HepG2 (cell line): ENCODE results near the gene DOCK4. TPM values are rescaled to one million over a fixed set of nuclear protein-coding genes. Genes with fewer than 3 reads are reported as not detected.

Experiments
- ATAC-seq: fragments of 200-7000 bp; cut with Tn5 transposase; 3 replicates; pipeline ENCODE4 v1.9.1; 2020; ENCODE audit warnings: mild to moderate bottlenecking, moderate library complexity
- BruUV-seq: library from RNA; stranded (reverse); fragments of 400-500 nt; replicated peaks from 2 replicates; lab custom pipeline; 2021; lab: Mats Ljungman, UMichigan
- CTCF ChIA-PET: fragments of 300-600 bp; formaldehyde crosslinking; extraction: SDS; loops from one replicate; lab custom pipeline; 2021; ENCODE audit warnings: low total read pairs, inconsistent platforms, low intra/inter-chr PET ratio; lab: Yijun Ruan, JAX
- POLR2A ChIA-PET: fragments of 350-600 bp; sonication (Branson Sonifier 250); formaldehyde crosslinking; loops from one replicate; lab custom pipeline; 2020; ENCODE audit warnings: antibody characterized with exemption, inconsistent platforms; lab: Yijun Ruan, JAX
- DNase-seq: peaks from one replicate; pipeline ENCODE4 v3.0.0-alpha.2; 2015; ENCODE audit warnings: low spot score
- FAIRE-seq: peaks from 3 replicates; lab custom pipeline; 2011; peaks lifted over from hg19 to GRCh38; lab: Jason Lieb, UNC
- H2AFZ ChIP-seq: one replicate; pipeline ENCODE4 v1.6.1; 2011; ENCODE audit warnings: low read length, inconsistent platforms
- H3K27ac ChIP-seq: fragments of 300-600 bp; 3 replicates; pipeline ENCODE4 v1.8.0; 2011; ENCODE audit warnings: mixed run types, mild to moderate bottlenecking, mixed read lengths, low read length, inconsistent platforms; ENCODE audit not compliant: insufficient read depth; ENCODE audit errors: extremely low read length
- H3K27me3 ChIP-seq, 2 experiments: fragments of 200-600 bp in 1 of 2; 2 replicates in 1 of 2; 3 replicates in 1 of 2; pipeline versions ENCODE4 v1.6.0 to v1.8.0; 2011; ENCODE audit warnings: low read length in 2 of 2, mild to moderate bottlenecking in 2 of 2, moderate library complexity in 2 of 2, inconsistent platforms in 1 of 2; ENCODE audit not compliant: insufficient read depth in 2 of 2, control insufficient read depth in 1 of 2
- H3K36me3 ChIP-seq, 2 experiments: fragments of 200-600 bp in 1 of 2; replicated peaks in 1 of 2; 2 replicates in 1 of 2; 3 replicates in 1 of 2; pipeline versions ENCODE4 v1.5.1 to v1.8.0; 2011; ENCODE audit warnings: low read length in 2 of 2, inconsistent platforms in 1 of 2; ENCODE audit not compliant: insufficient read depth in 2 of 2, control insufficient read depth in 1 of 2
- H3K4me1 ChIP-seq: 2 replicates; pipeline ENCODE4 v1.5.1; 2012; ENCODE audit warnings: low read length, inconsistent platforms; ENCODE audit not compliant: insufficient read depth
- H3K4me2 ChIP-seq: 2 replicates; pipeline ENCODE4 v1.6.0; 2011; ENCODE audit warnings: low read depth, low read length, inconsistent platforms
- H3K4me3 ChIP-seq, 3 experiments: fragments of 200-600 bp in 1 of 3; sonication (generic), shearing (Covaris generic) in 1 of 3; replicated peaks in 1 of 3; 2 replicates each; pipeline ENCODE4 v1.5.1; 2011 to 2016; ENCODE audit warnings: low read length in 3 of 3, inconsistent platforms in 2 of 3, low read depth in 2 of 3, mild to moderate bottlenecking in 2 of 3, control low read depth in 1 of 3, mixed read lengths in 1 of 3; ENCODE audit not compliant: insufficient read depth in 1 of 3
- H3K79me2 ChIP-seq: one replicate; pipeline ENCODE4 v1.6.1; 2011; ENCODE audit warnings: low read length, inconsistent platforms; ENCODE audit not compliant: insufficient read depth
- H3K9ac ChIP-seq: 2 replicates; pipeline ENCODE4 v1.6.0; 2011; ENCODE audit warnings: mild to moderate bottlenecking, low read depth, low read length, inconsistent platforms; ENCODE audit not compliant: insufficient read depth
- H3K9me3 ChIP-seq: 2 replicates; pipeline ENCODE4 v1.5.1; 2012; ENCODE audit warnings: mild to moderate bottlenecking, low read length
- H4K20me1 ChIP-seq: 2 replicates; pipeline ENCODE4 v1.6.0; 2011; ENCODE audit warnings: inconsistent platforms, mild to moderate bottlenecking, low read length, moderate library complexity; ENCODE audit not compliant: insufficient read depth
- ARNTL ChIP-seq: sonication (generic); formaldehyde crosslinking; IDR thresholded peaks from 2 replicates; pipeline ENCODE4 v1.4.0; 2020; ENCODE audit warnings: mild to moderate bottlenecking, missing genetic modification reagents
- ATF3 ChIP-seq: sonication (generic); formaldehyde crosslinking; IDR thresholded peaks from 2 replicates; pipeline ENCODE4 v1.4.0; 2020; ENCODE audit warnings: missing genetic modification reagents
- ATF6 ChIP-seq: sonication (generic); formaldehyde crosslinking; conservative IDR thresholded peaks from 2 replicates; pipeline ENCODE4 v1.4.0; 2020; ENCODE audit warnings: missing genetic modification reagents
- CHD2 ChIP-seq: IDR thresholded peaks from 2 replicates; pipeline ENCODE4 v1.6.1; 2011; ENCODE audit warnings: low read depth, low read length, improper control_type of control experiment
- GABPA ChIP-seq, 2 experiments: IDR thresholded peaks; 2 replicates each; pipeline ENCODE4 v1.6.1; 2011 to 2016; ENCODE audit warnings: low read depth in 2 of 2, low read length in 1 of 2, missing biosample characterization in 1 of 2, missing genetic modification characterization in 1 of 2
- HNF4A ChIP-seq: sonication (generic); formaldehyde crosslinking; IDR thresholded peaks from 2 replicates; pipeline ENCODE4 v1.4.0; 2020; ENCODE audit warnings: missing genetic modification reagents
- HNF4G ChIP-seq, 2 experiments: sonication (generic) in 1 of 2; formaldehyde crosslinking in 1 of 2; IDR thresholded peaks; 2 replicates each; pipeline versions ENCODE4 v1.4.0 to v1.6.1; 2011 to 2020; ENCODE audit warnings: borderline replicate concordance in 2 of 2, low read depth in 2 of 2, mild to moderate bottlenecking in 2 of 2, low read length in 1 of 2, missing genetic modification reagents in 1 of 2, moderate library complexity in 1 of 2
- KLF11 ChIP-seq: IDR thresholded peaks from 2 replicates; pipeline ENCODE4 v1.6.1; 2016; ENCODE audit warnings: missing compliant biosample characterization
- NFIC ChIP-seq: IDR thresholded peaks from 2 replicates; pipeline ENCODE4 v1.6.1; 2012; ENCODE audit warnings: mild to moderate bottlenecking, low read length, inconsistent platforms
- POLR2A ChIP-seq, 2 experiments: IDR thresholded peaks; 2 replicates each; pipeline ENCODE4 v1.6.1; 2011; ENCODE audit warnings: low read depth in 2 of 2, low read length in 2 of 2, mild to moderate bottlenecking in 1 of 2, moderate library complexity in 1 of 2; ENCODE audit not compliant: insufficient read depth in 1 of 2
- RFX5 ChIP-seq: IDR thresholded peaks from 2 replicates; pipeline ENCODE4 v1.6.1; 2011; ENCODE audit warnings: low read depth, low read length, improper control_type of control experiment
- TCF7 ChIP-seq: sonication (generic); IDR thresholded peaks from 2 replicates; pipeline ENCODE4 v1.6.1; 2016; ENCODE audit warnings: antibody characterized with exemption, low read depth
- ZBTB1 ChIP-seq: sonication (generic); formaldehyde crosslinking; IDR thresholded peaks from 2 replicates; pipeline ENCODE4 v1.4.0; 2020; ENCODE audit warnings: missing genetic modification reagents, borderline replicate concordance
- ZBTB42 ChIP-seq: sonication (generic); formaldehyde crosslinking; IDR thresholded peaks from 2 replicates; pipeline ENCODE4 v1.5.0; 2020; ENCODE audit warnings: mild to moderate bottlenecking, missing genetic modification reagents
- ZEB1 ChIP-seq: IDR thresholded peaks from 2 replicates; pipeline ENCODE4 v1.6.1; 2012; ENCODE audit warnings: mild to moderate bottlenecking, low read depth, inconsistent platforms; ENCODE audit not compliant: insufficient replicate concordance
- ZGPAT ChIP-seq: IDR thresholded peaks from 2 replicates; pipeline ENCODE4 v1.6.1; 2016; ENCODE audit warnings: mild to moderate bottlenecking
- ZSCAN21 ChIP-seq: sonication (generic); formaldehyde crosslinking; IDR thresholded peaks from 2 replicates; pipeline ENCODE4 v1.8.0; 2022; ENCODE audit warnings: mild to moderate bottlenecking, missing genetic modification reagents, moderate library complexity, borderline replicate concordance
- WGBS: methylation state at CpG from one replicate; pipeline ENCODE4 v1.1.6; 2017; ENCODE audit warnings: low lambda C conversion rate; 5-methylcytosine and 5-hydroxymethylcytosine counted together
- in situ Hi-C: cut with HindIII; loops from 2 replicates; pipeline ENCODE4 v1.10.0; 2017; ENCODE audit warnings: low pct_unique_long_range_greater_than_20kb; ENCODE audit not compliant: extremely low pct_ligation_motif_present
- intact Hi-C: fragments of 100-400 bp; cut with micrococcal nuclease; formaldehyde crosslinking; loops from one replicate; pipeline ENCODE4 v1.10.0; 2022; ENCODE audit not compliant: unreplicated experiment
- polyA plus RNA-seq, 8 experiments: library from polyadenylated mRNA; depleted of rRNA in 3 of 8; stranded (reverse) in 7 of 8; unstranded in 1 of 8; fragments of >200 nt; fragmentation: Illumina TruSeq in 4 of 8; extraction: Trizol in 4 of 8; gene quantifications; 2 replicates each; pipeline versions ENCODE4 v1.2.1 to v1.2.3, GENCODE V29; 2011 to 2016; ENCODE audit warnings: low read depth in 4 of 8, missing spikeins in 1 of 8, mixed read lengths in 1 of 8; ENCODE audit not compliant: insufficient read depth in 1 of 8
- total RNA-seq, 5 experiments: library from RNA; depleted of rRNA; stranded (reverse); fragments of >200 nt; fragmentation: Illumina TruSeq; extraction: Trizol; gene quantifications; 2 replicates each; pipeline ENCODE4 v1.2.3, GENCODE V29; 2016; ENCODE audit warnings: low read depth in 1 of 5

The DOCK4 gene
- total and polyA plus RNA-seq, 2 of the 13 experiments (the other 11 are each of a cell fraction or from before 2014, with no cell fraction given), result 13.5 to 17.4 TPM

- TF ChIP-seq ZSCAN21 (CRISPR knock-in tag) (no peak), CHD2 (no peak), ZGPAT (CRISPR knock-in tag) (no peak), KLF11 (CRISPR knock-in tag) (no peak), ZBTB42 (no peak), POLR2A (IDR thresholded peaks at IDR 0.05; ENCODE audit: insufficient read depth in 1 of 2, low read depth in 2 of 2, low read length in 2 of 2) (peak in 1 of 2 experiments; percentile 41; a peak in 2 of 4 replicates)
Observed at GRCh38 chr7:112205343-112206237, 609 bp downstream of the DOCK4 start (continued).

GRCh38 chr7:112204499-112205342 lies 1.5 kb downstream of the DOCK4 start:
- peak overlapping the region; percentile 84 for H3K27ac ChIP-seq
- peak overlapping the region; percentile 45 for H2AFZ ChIP-seq
- in situ Hi-C loops (no loop called here), intact Hi-C loops (loop anchor here (5.0 to 10.0 kb wide), 7 partner anchors 117 to 272 kb away; no protein-coding TSS in a partner anchor)
- FAIRE-seq (no peak), DNase-seq (no peak), ATAC-seq (no peak; the same call in 2 of the 3 replicates)
- CTCF ChIA-PET, result no interaction called here
- BruUV-seq, result TSS peak; percentile 47
- H3K4me2 ChIP-seq, result peak overlapping the region; percentile 81
- peak overlapping the region; percentile 73 to 96 (median 95) for H3K4me3 ChIP-seq
- peaks cover 86% of the 10 kb centered on the region for H3K79me2 ChIP-seq
- peaks cover 54% of the 10 kb centered on the region for H3K4me1 ChIP-seq
- WGBS, result 0% methylated on average over 14 of the region's 14 CpGs
- H3K9ac ChIP-seq, result peak overlapping the region; percentile 82
- H3K9me3 ChIP-seq, result no peaks in the 10 kb centered on the region
- no peaks in the 10 kb centered on the region for H3K36me3 ChIP-seq
- POLR2A ChIA-PET, result interaction anchor here (0.7 to 3.8 kb wide), 6 partner anchors 11 to 274 kb away, joined by 3 to 27 read pairs (median 4); partner anchors contain the start of gene IFRD1
- no peaks in the 10 kb centered on the region; the same call in 1 of the 2 replicates for H4K20me1 ChIP-seq
- no peaks in the 10 kb centered on the region; a peak in 1 of 5 replicates for H3K27me3 ChIP-seq
- no peak for TF ChIP-seq HNF4G (IDR thresholded peaks at IDR 0.05; ENCODE audit: borderline replicate concordance, low read depth, low read length)
- no peak for TF ChIP-seq HNF4G (CRISPR knock-in tag; IDR thresholded peaks at IDR 0.05; ENCODE audit: borderline replicate concordance, low read depth)
- no peak for TF ChIP-seq ATF6 (CRISPR knock-in tag)
- TF ChIP-seq GABPA (IDR thresholded peaks at IDR 0.05; ENCODE audit: low read depth, low read length), result no peak
- TF ChIP-seq GABPA (CRISPR knock-in tag; IDR thresholded peaks at IDR 0.05; ENCODE audit: low read depth), result no peak
- TF ChIP-seq ZBTB1, result no peak
- no peak for TF ChIP-seq ARNTL (CRISPR knock-in tag)
- TF ChIP-seq RFX5, result no peak
- TF ChIP-seq NFIC, result 0 out of 2 replicates have a peak, but pooled peaks have one; percentile 10
- peak; percentile 1 for TF ChIP-seq ZEB1
- no peak for TF ChIP-seq HNF4A (CRISPR knock-in tag)
- no peak for TF ChIP-seq ATF3
- TF ChIP-seq TCF7, result 0 out of 2 replicates have a peak, but pooled peaks have one; percentile 5
